Psoas muscle (tissue), 8 donors: Measurements from ENCODE around the gene ANO3. TPM values are rescaled to one million over a fixed set of nuclear protein-coding genes. Genes with fewer than 3 reads are reported as not detected.

ENCODE experiments used
- ATAC-seq, 4 donors: fragments of 200-7000 bp; cut with Tn5 transposase; one replicate each; pipeline ENCODE4 v1.9.1; 2020; ENCODE audit warnings: moderate library complexity in 3 of 4, mild to moderate bottlenecking in 2 of 4
- DNase-seq, 2 donors: peaks; one replicate each; pipeline ENCODE4 v3.0.0-alpha.2; 2020
- H3K27ac ChIP-seq: fragments of 200-600 bp; one replicate; pipeline ENCODE4 v1.8.0; 2022
- H3K27me3 ChIP-seq, 3 donors: fragments of 200-600 bp in 1 of 3; one replicate each; pipeline versions ENCODE4 v1.6.1 to v1.8.0; 2013 to 2022; ENCODE audit warnings: low read length in 2 of 3, mild to moderate bottlenecking in 2 of 3, moderate library complexity in 1 of 3; ENCODE audit not compliant: insufficient read depth in 3 of 3
- H3K36me3 ChIP-seq, 2 donors: fragments of 200-600 bp in 1 of 2; one replicate each; pipeline versions ENCODE4 v1.6.1 to v1.8.0; 2013 to 2022; ENCODE audit warnings: low read depth in 1 of 2, mild to moderate bottlenecking in 1 of 2, moderate library complexity in 1 of 2; ENCODE audit not compliant: insufficient read depth in 1 of 2
- H3K4me1 ChIP-seq: fragments of 200-600 bp; one replicate; pipeline ENCODE4 v1.8.0; 2022
- H3K4me3 ChIP-seq: fragments of 200-600 bp; one replicate; pipeline ENCODE4 v1.8.0; 2022; ENCODE audit warnings: mild to moderate bottlenecking
- H3K9me3 ChIP-seq: fragments of 200-600 bp; one replicate; pipeline ENCODE4 v1.8.0; 2022
- CTCF ChIP-seq: fragments of 200-600 bp; IDR thresholded peaks from one replicate; pipeline ENCODE4 v1.8.0; 2022; ENCODE audit warnings: antibody characterized with exemption
- WGBS, 3 donors: extraction: QIAGEN DNeasy Blood & Tissue Kit; methylation state at CpG; one replicate each; pipeline versions ENCODE4 v1.1.6 to v1.1.7; 2013; 5-methylcytosine and 5-hydroxymethylcytosine counted together
- intact Hi-C, 2 donors: fragments of 100-400 bp; cut with DNase I; formaldehyde crosslinking; loops; one replicate each; pipeline versions ENCODE4 v1.11.0 to v1.14.2; 2022
- polyA plus RNA-seq, 3 donors: library from polyadenylated mRNA; stranded (reverse); fragments of 200-250 nt; gene quantifications; one replicate each; pipeline ENCODE4 v1.2.3, GENCODE V29; 2013
- total RNA-seq, 4 donors: library from RNA; stranded (reverse); fragmentation: NEBNext Ultra II Directional in 2 of 4; extraction: Animal tissue kit (Norgen Biotek cat#: 25700) in 2 of 4; gene quantifications; one replicate each; pipeline versions ENCODE4 v1.2.1 to v1.2.4, GENCODE V29; 2021 to 2023
- donor health status: healthy with polysubstance abuse.
- donor health status: DM: no; HTN: no; CAD: no; lungs with moderate emphysema.
- donor health status: Bipolar disorder and iron deficiency.
- donor health status: healthy.
- donor health status: DM: yes; HTN: yes; CAD: no.
- donor health status: DM: no; HTN: no; CAD: no.
- donor health status: DM: no; HTN: no; CAD: no.
- donor health status: DM: yes; HTN: yes; CAD: no.

Gene ANO3
- total and polyA plus RNA-seq, 7 donors: 0.01 TPM; not detected in 6

DNA sequence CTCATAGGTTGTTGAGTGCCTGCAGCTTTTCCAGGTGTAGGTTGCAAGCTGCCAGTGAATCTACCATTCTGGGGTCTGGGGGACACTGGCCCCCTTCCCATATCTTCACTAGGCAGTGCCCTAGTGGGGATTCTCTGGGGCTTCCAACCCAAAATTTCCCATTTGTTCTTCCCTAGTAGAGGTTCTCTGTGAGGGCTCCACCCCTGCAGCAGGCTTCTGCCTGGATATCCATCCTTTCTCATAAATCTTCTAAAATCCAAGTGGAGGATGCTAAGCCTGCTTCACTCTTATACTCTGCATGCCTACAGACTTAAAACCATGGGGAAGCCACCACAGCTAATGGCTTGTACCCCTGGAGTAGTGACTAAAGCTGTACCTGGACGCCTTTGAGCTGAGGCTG is 33.4 kb downstream of the ANO3 start:
- 93 to 100% (median 97%) methylated on average over 1 of the region's 1 CpG for WGBS, 3 donors
- Histone ChIP-seq H3K9me3 (no peaks in the 10 kb centered on the region), H3K4me3 (no peak overlapping the region), H3K4me1 (no peaks in the 10 kb centered on the region), H3K36me3 (no peaks in the 10 kb centered on the region), H3K27ac (no peak overlapping the region), H3K27me3 (no peaks in the 10 kb centered on the region)
- no peak for TF ChIP-seq CTCF
- no peak for DNase-seq
- intact Hi-C loops: no loop called here
- no peak for ATAC-seq

DNA sequence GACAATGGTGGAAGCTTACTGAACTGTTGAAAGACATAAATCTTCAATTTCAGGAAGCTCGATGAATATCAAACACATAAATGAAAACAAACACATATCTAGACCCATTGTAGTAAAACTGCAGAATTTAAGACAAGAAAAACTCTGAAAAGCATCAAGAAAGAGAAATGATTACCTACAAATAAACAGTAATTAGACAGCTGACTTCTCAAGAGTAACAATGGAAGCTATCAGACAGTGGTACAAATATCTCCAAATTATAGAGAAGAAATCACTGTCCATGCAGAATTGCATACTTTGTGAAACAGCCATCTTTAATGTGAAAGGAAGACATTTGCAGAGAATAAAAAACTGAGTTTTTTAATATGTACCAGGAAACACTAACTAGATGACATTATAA is 45.7 kb downstream of the ANO3 start:
- peaks cover 7% of the 10 kb centered on the region for H3K9me3 ChIP-seq
- H3K27me3 ChIP-seq: no peaks in the 10 kb centered on the region
- H3K27ac ChIP-seq: no peak overlapping the region
- no peak overlapping the region for H3K4me3 ChIP-seq
- no peaks in the 10 kb centered on the region for H3K36me3 ChIP-seq
- 81 to 97% (median 89%) methylated on average over 1 of the region's 1 CpG for WGBS, 3 donors
- DNase-seq: no peak
- H3K4me1 ChIP-seq: no peaks in the 10 kb centered on the region
- no peak for TF ChIP-seq CTCF
- ATAC-seq: no peak
- intact Hi-C loops: no loop called here

GRCh38 chr11:26399336-26399735 is 67.4 kb downstream of the ANO3 start:
- Histone ChIP-seq H3K27ac (no peak overlapping the region), H3K27me3 (no peaks in the 10 kb centered on the region), H3K36me3 (no peaks in the 10 kb centered on the region), H3K4me3 (no peak overlapping the region), H3K4me1 (no peaks in the 10 kb centered on the region), H3K9me3 (no peaks in the 10 kb centered on the region)
- no peak for TF ChIP-seq CTCF
- ATAC-seq: no peak
- intact Hi-C loops: no loop called here
- 49 to 61% (median 56%) methylated on average over 1 of the region's 1 CpG for WGBS, 3 donors
- no peak for DNase-seq

DNA sequence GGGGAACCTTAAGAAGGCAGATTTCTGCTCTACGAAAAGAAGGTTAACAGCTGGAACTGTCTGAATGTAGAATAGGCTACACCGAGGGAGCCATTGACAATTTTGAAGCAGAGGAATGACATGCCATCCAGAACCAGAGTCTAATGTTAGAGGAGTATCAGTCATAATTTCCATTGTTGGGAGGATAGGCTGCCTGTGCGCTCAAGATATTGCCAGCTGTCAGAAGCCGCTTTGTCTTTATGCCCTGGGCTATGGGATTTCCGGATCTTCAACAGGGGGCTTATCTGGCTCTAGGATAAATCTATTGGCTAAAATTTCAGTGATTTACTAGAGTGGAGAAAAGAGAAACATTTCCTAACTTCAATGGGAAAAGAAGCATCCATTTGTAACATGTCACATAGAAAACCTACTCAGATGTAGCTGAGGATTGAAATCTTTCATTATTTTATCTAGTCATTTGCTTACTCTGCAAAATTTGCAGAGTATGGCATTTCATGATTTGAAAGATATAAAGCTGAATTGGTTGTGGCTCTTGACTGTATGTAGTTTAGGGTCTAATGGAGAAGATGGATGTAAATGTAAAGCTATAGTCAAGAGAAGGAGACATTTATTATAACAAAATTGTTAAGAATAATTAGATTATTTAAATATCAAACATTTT is 78.9 kb downstream of the ANO3 start:
- no peak for TF ChIP-seq CTCF
- Histone ChIP-seq H3K4me1 (no peaks in the 10 kb centered on the region), H3K27me3 (no peaks in the 10 kb centered on the region), H3K27ac (no peak overlapping the region), H3K4me3 (no peak overlapping the region), H3K36me3 (no peaks in the 10 kb centered on the region), H3K9me3 (no peaks in the 10 kb centered on the region)
- DNase-seq (no peak), ATAC-seq (no peak)
- intact Hi-C loops: no loop called here
- WGBS, 3 donors: 51 to 59% (median 59%) methylated on average over 5 of the region's 5 CpGs

DNA sequence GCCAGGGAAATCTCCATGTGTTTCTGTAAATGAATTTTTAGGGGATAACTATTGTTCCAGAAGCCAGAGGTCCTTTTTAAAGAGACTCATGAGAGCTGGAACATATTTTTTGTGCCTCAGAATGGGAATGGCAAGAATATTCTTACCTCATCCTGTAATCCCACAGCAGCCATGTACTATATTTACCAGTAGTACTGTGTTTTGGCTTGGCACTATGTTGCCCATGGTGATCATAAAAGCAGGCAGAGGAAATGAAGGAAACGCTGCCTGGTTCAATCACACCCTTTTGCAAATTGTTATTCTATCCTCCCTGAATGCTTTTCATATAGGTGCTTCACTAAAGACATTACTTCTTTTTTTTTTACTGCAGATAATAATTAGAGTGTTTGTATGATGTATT is 81.0 kb downstream of the ANO3 start:
- 39 to 46% (median 45%) methylated on average over 1 of the region's 1 CpG for WGBS, 3 donors

More for the DNA sequence above, 81.0 kb downstream of the ANO3 start:
- no peak for TF ChIP-seq CTCF
- Histone ChIP-seq H3K4me3 (no peak overlapping the region), H3K9me3 (no peaks in the 10 kb centered on the region), H3K4me1 (no peaks in the 10 kb centered on the region), H3K36me3 (no peaks in the 10 kb centered on the region), H3K27me3 (no peaks in the 10 kb centered on the region), H3K27ac (no peak overlapping the region)
- no peak for DNase-seq
- no peak for ATAC-seq
- intact Hi-C loops: no loop called here
